K562 (cell line): ENCODE data around the gene DIP2C. TPM values are rescaled to one million over a fixed set of nuclear protein-coding genes. Genes with fewer than 3 reads are reported as not detected.

Source experiments
- ATAC-seq: fragments of 200-7000 bp; cut with Tn5 transposase; 3 replicates; pipeline ENCODE4 v1.9.1; 2020; ENCODE audit warnings: moderate library complexity
- BruUV-seq: library from RNA; stranded (reverse); fragments of 400-500 nt; replicated peaks from 2 replicates; lab custom pipeline; 2021; lab: Mats Ljungman, UMichigan
- CTCF ChIA-PET: fragments of 300-600 bp; formaldehyde crosslinking; extraction: SDS; loops from one replicate; lab custom pipeline; 2021; ENCODE audit warnings: low intra/inter-chr PET ratio; lab: Yijun Ruan, JAX
- POLR2A ChIA-PET: fragments of 300-600, 350-650 bp; sonication (Branson Sonifier 250); formaldehyde crosslinking; extraction: SDS; loops from one replicate; lab custom pipeline; 2021; ENCODE audit warnings: antibody characterized with exemption, inconsistent platforms; lab: Yijun Ruan, JAX
- DNase-seq, 4 experiments: peaks; one replicate each; pipeline versions ENCODE4 v3.0.0 to v3.0.0-alpha.2; 2011 to 2018; ENCODE audit warnings: low spot score in 3 of 4, mixed read lengths in 3 of 4; ENCODE audit errors: extremely low read depth in 1 of 4
- FAIRE-seq: peaks from 2 replicates; lab custom pipeline; 2011; peaks lifted over from hg19 to GRCh38; lab: Jason Lieb, UNC
- H2AFZ ChIP-seq: 2 replicates; pipeline ENCODE4 v1.6.0; 2011; ENCODE audit warnings: low read depth, low read length, control low read depth, inconsistent platforms
- H3K27ac ChIP-seq: fragments of 200-600 bp; 3 replicates; pipeline ENCODE4 v1.8.0; 2011; ENCODE audit warnings: low read depth, mild to moderate bottlenecking, control low read depth, inconsistent platforms, low read length, moderate library complexity, mixed read lengths; ENCODE audit errors: extremely low read depth
- H3K27me3 ChIP-seq, 2 experiments: fragments of 300-600 bp in 1 of 2; 2 replicates in 1 of 2; 3 replicates in 1 of 2; pipeline versions ENCODE4 v1.6.0 to v1.8.0; 2011; ENCODE audit warnings: inconsistent platforms in 2 of 2, low read length in 2 of 2, mild to moderate bottlenecking in 1 of 2, mixed read lengths in 1 of 2, moderate library complexity in 1 of 2; ENCODE audit not compliant: control insufficient read depth in 2 of 2, insufficient read depth in 2 of 2
- H3K36me3 ChIP-seq: fragments of 300-600 bp; 3 replicates; pipeline ENCODE4 v1.8.0; 2011; ENCODE audit warnings: mild to moderate bottlenecking, low read length, inconsistent platforms; ENCODE audit not compliant: control insufficient read depth, insufficient read depth
- H3K4me1 ChIP-seq, 2 experiments: fragments of 200-600 bp in 1 of 2; replicated peaks in 1 of 2; 2 replicates in 1 of 2; 3 replicates in 1 of 2; pipeline versions ENCODE4 v1.5.1 to v1.8.0; 2011; ENCODE audit warnings: inconsistent platforms in 2 of 2, low read length in 2 of 2, mild to moderate bottlenecking in 1 of 2, mixed read lengths in 1 of 2, moderate library complexity in 1 of 2; ENCODE audit not compliant: control insufficient read depth in 2 of 2, insufficient read depth in 2 of 2
- H3K4me2 ChIP-seq: 2 replicates; pipeline ENCODE4 v1.6.1; 2011; ENCODE audit warnings: low read length, control low read depth, inconsistent platforms, mixed read lengths; ENCODE audit not compliant: insufficient read depth
- H3K4me3 ChIP-seq: fragments of 200-600 bp; sonication (generic), shearing (Covaris generic); 2 replicates; pipeline ENCODE4 v1.5.1; 2016; ENCODE audit warnings: control low read depth, inconsistent platforms
- H3K79me2 ChIP-seq: fragments of 200-600 bp; 3 replicates; pipeline ENCODE4 v1.8.0; 2011; ENCODE audit warnings: low read length, inconsistent platforms; ENCODE audit not compliant: control insufficient read depth, insufficient read depth
- H3K9ac ChIP-seq, 2 experiments: 2 replicates each; pipeline versions ENCODE4 v1.6.0 to v1.6.1; 2011; ENCODE audit warnings: low read depth in 2 of 2, low read length in 2 of 2, control low read depth in 1 of 2, inconsistent platforms in 1 of 2, mild to moderate bottlenecking in 1 of 2, mixed read lengths in 1 of 2; ENCODE audit not compliant: insufficient read depth in 1 of 2
- H3K9me1 ChIP-seq: one replicate; pipeline ENCODE4 v1.6.0; 2011; ENCODE audit warnings: inconsistent platforms, mild to moderate bottlenecking, low read length, moderate library complexity; ENCODE audit not compliant: control insufficient read depth, insufficient read depth
- H3K9me3 ChIP-seq: replicated peaks from 2 replicates; pipeline ENCODE4 v1.5.1; 2011; ENCODE audit warnings: low read depth, low read length, inconsistent platforms; ENCODE audit not compliant: control insufficient read depth, insufficient read depth
- H4K20me1 ChIP-seq: replicated peaks from 2 replicates; pipeline ENCODE4 v1.6.1; 2011; ENCODE audit warnings: low read length, inconsistent platforms, mixed read lengths; ENCODE audit not compliant: control insufficient read depth, insufficient read depth
- ATF1 ChIP-seq, 2 experiments: fragments of 450-650 bp in 1 of 2; IDR thresholded peaks; 2 replicates each; pipeline ENCODE4 v1.6.1; 2016; ENCODE audit warnings: missing compliant biosample characterization in 1 of 2, missing genetic modification characterization in 1 of 2
- ETV6 ChIP-seq, 3 experiments: fragments of 150-350 bp in 1 of 3; sonication (generic) in 1 of 3; formaldehyde crosslinking in 1 of 3; IDR thresholded peaks; 2 replicates each; pipeline versions ENCODE4 v1.6.1 to v1.8.0; 2014 to 2022; ENCODE audit warnings: borderline replicate concordance in 2 of 3, low read depth in 2 of 3, antibody characterized with exemption in 1 of 3, low read length in 1 of 3, mild to moderate bottlenecking in 1 of 3, missing genetic modification reagents in 1 of 3
- IFI16 ChIP-seq: fragments of 250-450 bp; sonication (Bioruptor Pico); IDR thresholded peaks from 2 replicates; pipeline ENCODE4 v2.1.2; 2022; ENCODE audit warnings: mild to moderate bottlenecking, inconsistent platforms
- KDM4B ChIP-seq, 2 experiments: fragments of 450-650 bp in 1 of 2; sonication (generic) in 1 of 2; IDR thresholded peaks; 2 replicates each; pipeline ENCODE4 v1.6.1; 2016 to 2017; ENCODE audit warnings: borderline replicate concordance in 2 of 2, antibody characterized with exemption in 1 of 2, low read depth in 1 of 2, mild to moderate bottlenecking in 1 of 2
- KLF10 ChIP-seq: fragments of 250-450 bp; sonication (Bioruptor Pico); IDR thresholded peaks from 2 replicates; pipeline ENCODE4 v1.6.1; 2021; ENCODE audit warnings: matching md5 sums
- SIX5 ChIP-seq, 2 experiments: IDR thresholded peaks; 2 replicates each; pipeline ENCODE4 v1.6.1; 2011; ENCODE audit warnings: low read length in 2 of 2, borderline replicate concordance in 1 of 2, low read depth in 1 of 2, mild to moderate bottlenecking in 1 of 2, moderate library complexity in 1 of 2; ENCODE audit not compliant: insufficient read depth in 1 of 2
- TAF15 ChIP-seq: fragments of 200-400 bp; formaldehyde crosslinking; IDR thresholded peaks from 2 replicates; pipeline ENCODE4 v1.6.1; 2017; ENCODE audit warnings: mild to moderate bottlenecking, low read depth, low read length, moderate library complexity
- TSC22D4 ChIP-seq: fragments of 450-650 bp; IDR thresholded peaks from 2 replicates; pipeline ENCODE4 v1.6.1; 2016; ENCODE audit warnings: missing genetic modification characterization, missing biosample characterization, control low read depth
- WHSC1 ChIP-seq: IDR thresholded peaks from one replicate; pipeline ENCODE4 v1.6.1; 2012; ENCODE audit warnings: low read length, control low read depth, inconsistent platforms
- XRCC5 ChIP-seq: fragments of 200-400 bp; formaldehyde crosslinking; IDR thresholded peaks from 2 replicates; pipeline ENCODE4 v1.6.1; 2017; ENCODE audit warnings: low read depth, mild to moderate bottlenecking, low read length
- ZBTB12 ChIP-seq: fragments of 250-450 bp; sonication (Bioruptor Pico); IDR thresholded peaks from 2 replicates; pipeline ENCODE4 v1.4.0; 2020
- ZNF12 ChIP-seq: sonication (generic); formaldehyde crosslinking; IDR thresholded peaks from 2 replicates; pipeline ENCODE4 v1.4.0; 2020; ENCODE audit warnings: mild to moderate bottlenecking, missing genetic modification reagents
- ZNF436 ChIP-seq: fragments of 250-450, 450-650 bp; sonication (Bioruptor Pico); formaldehyde crosslinking; IDR thresholded peaks from 2 replicates; pipeline ENCODE4 v1.7.0; 2020; ENCODE audit warnings: mild to moderate bottlenecking
- ZNF639 ChIP-seq, 2 experiments: fragments of 200-800 bp in 1 of 2; sonication (Bioruptor generic) in 1 of 2; sonication (generic) in 1 of 2; formaldehyde crosslinking in 1 of 2; IDR thresholded peaks in 1 of 2; conservative IDR thresholded peaks in 1 of 2; 2 replicates each; pipeline versions ENCODE4 v1.5.0 to v1.6.1; 2016 to 2020; ENCODE audit warnings: missing compliant biosample characterization in 1 of 2, missing genetic modification characterization in 1 of 2, missing genetic modification reagents in 1 of 2
- ZNF668 ChIP-seq: fragments of 250-450 bp; sonication (Bioruptor Pico); IDR thresholded peaks from 2 replicates; pipeline ENCODE4 v1.8.0; 2022; ENCODE audit warnings: mild to moderate bottlenecking, inconsistent platforms
- WGBS: fragments of 100-300 bp; shearing (Covaris generic); methylation state at CpG from one replicate; pipeline ENCODE4 v1.1.6; 2016; ENCODE audit warnings: low coverage, mixed read lengths; ENCODE audit not compliant: insufficient coverage; ENCODE audit errors: missing lambda C conversion rate; 5-methylcytosine and 5-hydroxymethylcytosine counted together
- in situ Hi-C: fragments of 300-500 bp; cut with MboI; formaldehyde crosslinking; loops from 4 replicates; pipeline ENCODE4 v1.15.0; 2018; ENCODE audit warnings: inconsistent platforms, mixed read lengths
- intact Hi-C: fragments of 100-400 bp; cut with micrococcal nuclease; formaldehyde crosslinking; loops from 2 replicates; pipeline ENCODE4 v1.14.2; 2022
- polyA plus RNA-seq, 8 experiments: library from polyadenylated mRNA; depleted of rRNA in 4 of 8; stranded (reverse) in 5 of 8; unstranded in 3 of 8; fragments of >200 nt; fragmentation: Nextera tagmentation in 2 of 8; fragmentation: Illumina TruSeq in 1 of 8; extraction: Ambion mirVana in 2 of 8; extraction: Trizol in 1 of 8; gene quantifications; 2 replicates each; pipeline versions ENCODE4 v1.2.1 to v1.2.3, GENCODE V29; 2011 to 2014; ENCODE audit warnings: inconsistent platforms in 1 of 8, missing spikeins in 1 of 8
- total RNA-seq, 7 experiments: library from RNA; depleted of rRNA in 6 of 7; stranded (reverse); fragments of >200 nt in 6 of 7; fragmentation: Illumina TruSeq in 2 of 7; extraction: Trizol in 2 of 7; gene quantifications; 2 replicates each; pipeline versions ENCODE4 v1.2.1 to v1.2.3, GENCODE V29; 2011 to 2021; ENCODE audit warnings: low replicate concordance in 1 of 7
- TF ChIP-seq, protein P1 (sequence below): sonication (generic); formaldehyde crosslinking; IDR thresholded peaks from 2 replicates; pipeline ENCODE4 v1.8.0; 2022; ENCODE audit warnings: mild to moderate bottlenecking, missing genetic modification reagents

Gene DIP2C
- total and polyA plus RNA-seq, 9 of the 15 experiments (the other 6 are each of a cell fraction or from before 2014, with no cell fraction given): 0.01 TPM; not detected in 8

- Histone ChIP-seq H3K4me3 (no peak overlapping the region), H3K9me3 (no peaks in the 10 kb centered on the region), H2AFZ (no peak overlapping the region), H3K9ac (no peak overlapping the region), H3K4me1 (no peaks in the 10 kb centered on the region), H3K27me3 (peaks cover 23 to 73% of the 10 kb centered on the region in 2 experiments)
- 0% methylated on average over 6 of the region's 6 CpGs for WGBS
- CTCF ChIA-PET: no interaction called here
- TF ChIP-seq ATF1 (CRISPR knock-in tag; IDR thresholded peaks at IDR 0.05) (no peak), ATF1 (tag; IDR thresholded peaks at IDR 0.05) (no peak), WHSC1 (no peak), ZBTB12 (CRISPR knock-in tag) (no peak), TAF15 (no peak), XRCC5 (no peak), ZNF12 (no peak), TSC22D4 (tag) (no peak), KDM4B (IDR thresholded peaks at IDR 0.05; ENCODE audit: borderline replicate concordance in 2 of 2, low read depth in 1 of 2) (no peak), ZNF436 (CRISPR knock-in tag) (no peak), SIX5 (IDR thresholded peaks at IDR 0.05; ENCODE audit: borderline replicate concordance in 1 of 2, insufficient read depth in 1 of 2, low read depth in 1 of 2, low read length in 2 of 2) (no peak), KLF10 (CRISPR knock-in tag) (no peak), ETV6 (IDR thresholded peaks at IDR 0.05; ENCODE audit: borderline replicate concordance in 1 of 2, low read depth in 2 of 2, low read length in 1 of 2) (no peak), ETV6 (CRISPR knock-in tag; IDR thresholded peaks at IDR 0.05; ENCODE audit: borderline replicate concordance) (no peak), ZNF668 (CRISPR knock-in tag) (no peak), IFI16 (CRISPR knock-in tag) (no peak), ZNF639 (CRISPR knock-in tag; conservative IDR thresholded peaks at IDR 0.05 in 1 of 2, IDR thresholded peaks at IDR 0.05 in 1 of 2) (no peak)
- TF ChIP-seq, protein P1, sequence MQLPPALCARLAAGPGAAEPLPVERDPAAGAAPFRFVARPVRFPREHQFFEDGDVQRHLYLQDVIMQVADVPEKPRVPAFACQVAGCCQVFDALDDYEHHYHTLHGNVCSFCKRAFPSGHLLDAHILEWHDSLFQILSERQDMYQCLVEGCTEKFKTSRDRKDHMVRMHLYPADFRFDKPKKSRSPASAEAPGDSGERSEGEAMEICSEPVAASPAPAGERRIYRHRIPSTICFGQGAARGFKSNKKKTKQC (CRISPR knock-in tag): no peak
- TF ChIP-seq, all 486 proteins: peak for 0
- intact Hi-C loops (no loop called here), in situ Hi-C loops (no loop called here)
- no peak overlapping the region for H3K27ac ChIP-seq
- H3K36me3 ChIP-seq: no peaks in the 10 kb centered on the region
- POLR2A ChIA-PET: no interaction called here
- no peaks in the 10 kb centered on the region for H3K79me2 ChIP-seq
- BruUV-seq: no TSS peak
- ATAC-seq (no peak), FAIRE-seq (no peak), DNase-seq (no peak)
- H3K9me1 ChIP-seq: no peaks in the 10 kb centered on the region
- H4K20me1 ChIP-seq: no peaks in the 10 kb centered on the region; the same call in 1 of the 2 replicates
- H3K4me2 ChIP-seq: no peak overlapping the region
These were observed 319.0 kb downstream of the DIP2C start for GRCh38 chr10:370449-370825.
